Right lung (tissue), 5 donors: Measurements from ENCODE around the gene SDHB. TPM values are rescaled to one million over a fixed set of nuclear protein-coding genes. Genes with fewer than 3 reads are reported as not detected.

ENCODE experiments used
- DNase-seq, 2 donors: peaks; one replicate each; pipeline ENCODE4 v3.0.0-alpha.2; 2013
- polyA plus RNA-seq, 5 donors: library from polyadenylated mRNA; unstranded; fragments of 120-200 nt; gene quantifications; one replicate each; pipeline versions ENCODE4 v1.2.1 to v1.2.3, GENCODE V29; 2013; ENCODE audit warnings: inconsistent platforms in 1 of 5, low replicate concordance in 1 of 5; ENCODE audit not compliant: insufficient read length in 5 of 5, insufficient read depth in 1 of 5

The SDHB gene
- polyA plus RNA-seq, 5 donors = 80.8 to 112 (median 99.1) TPM

DNA sequence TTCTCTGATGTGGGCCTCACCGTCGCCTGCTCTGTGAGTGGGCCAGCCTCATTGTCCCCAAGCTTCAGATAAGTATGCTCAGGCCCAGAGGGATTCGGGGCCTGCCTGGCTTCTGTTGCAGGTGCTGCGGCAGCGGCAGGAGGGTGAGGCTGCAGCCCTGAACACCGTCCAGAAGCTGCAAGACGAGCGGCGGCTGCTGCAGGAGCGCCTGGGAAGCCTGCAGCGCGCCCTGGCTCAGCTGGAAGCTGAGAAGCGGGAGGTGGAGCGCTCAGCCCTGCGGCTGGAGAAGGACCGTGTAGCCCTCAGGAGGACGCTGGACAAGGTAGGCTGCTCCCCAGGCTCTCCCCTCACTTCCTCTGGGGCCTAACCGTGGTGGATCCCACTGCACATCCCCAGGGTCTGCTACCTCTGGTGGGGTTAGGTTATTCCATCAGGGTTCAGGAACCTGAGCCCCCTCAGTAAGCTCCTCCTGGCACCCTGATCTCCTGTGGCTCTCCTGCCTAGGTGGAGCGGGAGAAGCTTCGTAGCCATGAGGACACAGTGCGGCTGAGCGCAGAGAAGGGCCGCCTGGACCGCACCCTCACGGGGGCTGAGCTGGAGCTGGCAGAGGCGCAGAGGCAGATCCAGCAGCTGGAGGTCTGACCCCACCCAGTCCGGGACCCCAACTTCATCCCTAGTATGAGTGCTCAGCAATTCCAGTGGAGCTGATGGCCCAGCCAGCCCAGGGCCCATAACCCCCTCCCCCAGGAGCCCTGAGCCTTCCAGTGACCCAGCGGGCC is 83.5 kb downstream of the SDHB start:
- DNase-seq = no peak

DNA sequence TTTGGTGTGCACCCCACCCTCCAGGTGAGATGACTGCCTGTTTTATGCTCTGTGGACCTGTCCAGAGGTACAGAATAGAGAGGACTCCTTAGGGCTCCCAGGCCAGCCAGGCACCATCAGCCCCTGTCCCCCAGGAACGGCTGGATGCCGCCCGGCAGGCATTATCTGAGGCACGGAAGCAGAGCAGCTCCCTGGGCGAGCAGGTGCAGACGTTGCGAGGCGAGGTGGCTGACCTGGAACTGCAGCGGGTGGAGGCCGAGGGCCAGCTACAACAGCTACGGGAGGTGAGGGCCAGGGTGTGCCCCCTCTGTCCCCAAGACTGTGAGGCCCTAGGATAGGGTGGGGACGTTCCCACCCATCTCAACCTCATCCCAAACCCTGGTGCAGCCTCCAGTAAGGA is 84.2 kb downstream of the SDHB start:
- no peak for DNase-seq

DNA sequence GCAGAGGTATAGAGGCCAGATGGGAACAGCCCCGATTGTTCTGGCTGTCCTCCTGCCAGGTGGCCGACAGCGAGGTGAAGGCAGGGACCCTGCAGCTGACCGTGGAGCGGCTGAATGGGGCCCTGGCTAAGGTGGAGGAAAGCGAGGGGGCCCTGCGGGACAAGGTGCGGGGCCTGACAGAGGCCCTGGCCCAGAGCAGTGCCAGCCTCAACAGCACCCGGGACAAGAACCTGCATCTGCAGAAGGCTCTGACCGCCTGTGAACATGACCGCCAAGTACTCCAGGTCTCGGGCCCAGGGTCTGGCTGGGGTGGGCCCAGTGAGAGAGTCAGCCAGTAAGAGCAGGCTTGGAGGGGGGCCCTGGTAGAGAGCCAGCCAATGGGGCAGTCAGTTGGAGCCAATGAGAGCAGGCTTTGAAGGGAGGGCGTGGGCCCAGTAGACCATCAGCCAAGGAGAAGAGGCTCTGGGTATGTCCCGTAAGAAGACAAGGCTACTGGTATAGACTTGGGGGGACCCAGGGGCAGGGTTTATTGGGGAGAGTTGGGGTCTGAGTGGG is 84.7 kb downstream of the SDHB start:
- DNase-seq = no peak

Other genes starting within 250 kb of the SDHB start
- 1 to 10 TPM in 2 of 5 donors, not detected in 3; 1.3 to 2.7 TPM for gene RNU1-2, start 158.1 kb downstream of the SDHB start, polyA plus RNA-seq
- gene CROCC, start 132.1 kb downstream of the SDHB start, polyA plus RNA-seq = 10 to 100 TPM; 35.2 to 71.3 (median 54.3) TPM
- gene MFAP2, start 73.4 kb downstream of the SDHB start, polyA plus RNA-seq = 100 to 1,000 TPM; 221 to 418 (median 328) TPM
- 10 to 100 TPM; 22.4 to 44.9 (median 32.9) TPM for gene ATP13A2, start 42.1 kb downstream of the SDHB start, polyA plus RNA-seq
- 10 to 100 TPM in 3 of 5 donors, 1 to 10 TPM in 2; 6.4 to 16.3 (median 10.7) TPM for gene PADI2, start 65.4 kb upstream of the SDHB start, polyA plus RNA-seq
- gene PADI1, start 151.1 kb upstream of the SDHB start, polyA plus RNA-seq = under 1 TPM in 1 of 5 donors, not detected in 4; 0.05 TPM
- under 1 TPM in 2 of 5 donors, not detected in 3; 0.04 to 0.05 TPM for gene PADI3, start 195.1 kb upstream of the SDHB start, polyA plus RNA-seq